Keratinocyte (primary cell): ENCODE measurements around the gene OTUD4.

Source experiments
- CTCF ChIP-seq, 3 experiments: IDR thresholded peaks in 1 of 3; conservative IDR thresholded peaks in 1 of 3; optimal IDR thresholded peaks in 1 of 3; 2 replicates in 2 of 3; 3 replicates in 1 of 3; pipeline versions ENCODE3 to v1.5.1; 2011; ENCODE audit warnings: low read length in 3 of 3, mild to moderate bottlenecking in 3 of 3, moderate library complexity in 2 of 3, control low read depth in 1 of 3, inconsistent platforms in 1 of 3; ENCODE audit not compliant: insufficient read depth in 2 of 3; ENCODE audit errors: extremely low read depth in 1 of 3
- EZH2 ChIP-seq: IDR thresholded peaks from one replicate; pipeline ENCODE4 v1.6.1; 2012; ENCODE audit warnings: inconsistent platforms, mild to moderate bottlenecking, low read length, moderate library complexity

- no peak for TF ChIP-seq CTCF (optimal IDR thresholded peaks at IDR 0.05 in 1 of 3, IDR thresholded peaks at IDR 0.05 in 1 of 3, conservative IDR thresholded peaks at IDR 0.05 in 1 of 3; ENCODE audit: extremely low read depth in 1 of 3, insufficient read depth in 2 of 3, low read length in 3 of 3)
- TF ChIP-seq EZH2 = no peak
These were observed 9.6 kb upstream of the OTUD4 start for GRCh38 chr4:145189981-145190380.
